ENCODE results near the gene TEX52.
"Not testable (repeated sequence)": the region's sequence is repeated elsewhere in the genome, so short reads cannot be mapped to it uniquely, and the experiment has no call there.

Gene TEX52

DNA sequence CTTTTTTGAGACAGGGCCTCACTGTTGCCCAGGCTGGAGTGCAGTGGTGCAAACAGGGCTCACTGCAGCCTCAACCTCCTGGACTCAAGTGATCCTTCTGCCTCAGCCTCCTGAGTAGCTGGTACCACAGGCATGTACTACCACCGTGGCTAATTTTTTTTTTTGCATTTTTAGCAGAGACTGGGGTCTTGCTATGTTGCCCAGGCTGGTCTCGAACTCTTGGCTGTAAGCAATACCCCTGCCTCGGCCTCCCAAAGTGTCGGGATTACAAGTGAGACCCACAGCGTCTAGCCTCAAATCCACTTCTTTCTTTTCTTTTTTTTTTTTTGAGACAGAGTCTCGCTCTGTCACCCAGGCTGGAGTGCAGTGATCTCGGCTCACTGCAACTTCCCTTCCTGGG lies 6.6 kb upstream of the TEX52 start:
- DNase-seq = not testable (repeated sequence)

DNA sequence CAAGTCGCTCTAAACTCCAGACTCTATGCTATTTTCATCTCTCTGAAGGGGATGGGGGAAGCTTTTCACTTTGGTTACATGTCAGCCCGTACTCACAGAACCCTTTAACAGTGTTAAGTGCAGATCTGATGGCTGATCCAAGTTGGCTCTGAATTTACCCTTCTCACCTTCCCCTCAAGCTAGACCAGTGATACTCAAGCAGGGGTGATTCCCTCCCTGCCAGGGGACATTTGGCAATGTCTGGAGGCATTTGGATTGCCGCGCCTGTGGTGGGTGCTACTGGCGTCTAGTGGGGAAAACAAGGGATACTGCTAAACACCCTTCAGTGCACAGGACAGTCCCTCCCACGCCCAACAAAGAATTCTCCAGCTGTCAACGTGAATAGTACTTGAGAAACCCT lies 6.0 kb upstream of the TEX52 start:
- no peak for DNase-seq

DNA sequence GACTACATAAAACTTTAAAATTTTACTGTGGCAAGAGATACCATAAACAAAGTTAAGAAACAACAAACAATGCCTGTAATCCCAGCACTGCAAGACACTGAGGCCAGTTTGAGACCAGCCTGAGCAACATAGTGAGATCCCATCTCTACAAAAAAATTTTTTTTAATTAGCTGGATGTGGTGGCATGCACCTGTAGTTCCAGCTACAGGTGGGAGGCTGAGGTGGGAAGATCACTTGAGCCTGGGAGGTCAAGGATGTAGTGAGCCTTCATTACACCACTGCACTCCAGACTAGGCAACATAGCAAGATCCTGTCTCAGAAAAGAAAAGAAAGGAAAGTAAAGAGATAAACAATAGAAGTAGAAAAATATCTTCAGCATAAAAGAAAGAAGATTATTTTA lies 3.3 kb upstream of the TEX52 start:
- DNase-seq = no peak

DNA sequence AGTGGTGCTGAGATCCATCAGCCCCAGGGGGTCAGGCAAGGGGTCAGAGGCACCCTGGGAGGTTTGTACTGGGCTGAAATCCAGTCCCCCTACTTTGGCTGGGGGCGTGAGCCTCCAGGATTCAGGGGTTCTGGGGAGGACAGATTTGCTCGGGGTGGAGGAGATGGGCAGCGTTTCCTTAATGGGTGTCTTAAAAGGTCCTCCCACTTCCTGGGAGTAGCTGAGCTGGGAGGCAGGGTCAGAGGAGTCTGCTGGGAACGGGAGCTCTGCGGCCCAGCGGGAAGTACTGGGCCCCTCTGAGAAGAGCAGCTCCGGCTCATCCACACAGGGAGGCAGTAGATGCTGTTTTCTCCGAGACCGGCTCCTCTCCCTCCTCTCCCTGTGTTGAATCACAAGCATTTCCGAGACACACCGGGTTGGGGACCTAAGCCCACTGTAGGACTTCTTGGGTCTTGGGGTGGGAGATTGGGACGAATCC lies 2.1 kb upstream of the TEX52 start:
- no peak for DNase-seq

DNA sequence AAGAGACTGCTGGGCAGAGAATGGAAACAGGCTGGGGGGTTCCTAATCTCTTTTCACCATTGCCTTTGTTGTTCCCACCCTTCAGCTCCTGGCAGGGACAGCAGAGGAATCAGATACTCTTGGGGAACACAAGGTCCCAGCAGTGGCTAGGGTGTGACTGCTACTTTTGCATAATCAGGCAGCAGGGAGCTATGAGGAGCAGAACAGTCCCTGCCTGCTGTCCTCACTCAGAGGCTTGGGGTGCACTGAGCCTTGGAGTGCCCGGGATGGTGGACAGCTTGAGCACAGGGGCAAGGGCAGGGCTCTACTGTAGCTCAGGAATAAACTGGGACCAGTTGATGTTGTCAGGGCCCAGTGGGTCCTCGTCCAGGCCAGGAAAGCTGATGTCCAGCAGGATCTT lies 1.5 kb upstream of the TEX52 start:
- DNase-seq = no peak

DNA sequence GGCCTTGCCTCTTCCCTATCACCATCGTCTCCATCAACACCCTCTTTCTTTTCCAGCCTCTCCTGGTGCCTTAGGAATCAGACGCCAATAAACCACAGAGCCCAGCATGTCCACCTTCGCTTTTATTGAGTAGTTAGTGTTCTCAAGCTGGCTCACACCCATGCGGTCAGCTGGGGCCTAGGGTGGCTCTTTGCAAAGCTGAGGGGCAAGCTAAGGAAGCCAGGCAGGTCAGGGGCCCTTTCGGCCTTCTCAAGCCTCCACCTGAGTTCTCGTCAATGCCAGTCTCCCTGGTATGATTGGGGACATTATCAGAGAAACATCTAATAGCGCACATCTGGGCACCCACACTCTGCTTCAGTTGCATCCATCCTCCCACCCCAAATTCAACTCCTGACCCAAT lies 737 bp upstream of the TEX52 start:
- no peak for DNase-seq

DNA sequence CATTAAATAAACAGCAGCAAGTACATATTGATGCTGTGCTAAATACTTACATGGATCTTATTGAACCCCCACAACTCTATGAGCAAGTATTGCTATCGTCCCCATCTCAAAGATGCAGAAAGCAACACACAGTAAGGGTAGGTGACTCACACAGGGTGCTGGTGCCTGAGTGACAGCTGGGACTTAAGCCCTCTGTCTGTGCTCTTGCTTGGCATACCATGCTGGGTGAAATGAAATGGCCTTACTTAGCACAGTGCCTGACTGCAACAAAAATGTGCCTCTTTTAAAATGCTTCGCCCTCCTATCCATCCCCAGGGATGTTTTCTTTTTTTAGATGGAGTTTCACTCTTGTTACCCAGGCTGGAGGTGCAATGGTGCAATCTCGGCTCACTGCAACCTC lies 788 bp downstream of the TEX52 start:
- DNase-seq = no peak

DNA sequence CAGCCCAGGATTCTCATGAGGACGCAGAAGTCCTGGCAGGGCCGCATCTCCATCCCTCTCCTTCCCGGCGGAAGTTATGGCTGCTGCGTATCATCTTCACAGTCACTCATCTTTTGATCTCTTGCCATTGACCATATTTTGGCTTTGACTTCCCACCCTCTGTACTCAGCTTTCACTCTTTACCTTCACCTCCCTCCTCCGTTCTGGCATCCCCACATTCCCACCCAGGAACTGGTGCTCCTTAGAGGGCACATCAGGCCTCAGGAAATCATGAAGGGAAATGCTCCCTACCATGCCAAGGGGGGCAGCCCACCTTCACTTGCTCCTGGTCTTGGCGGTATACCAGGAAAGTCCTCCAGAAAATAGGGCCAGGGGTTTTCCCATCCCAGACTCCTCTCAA lies 1.3 kb downstream of the TEX52 start:
- DNase-seq = no peak

DNA sequence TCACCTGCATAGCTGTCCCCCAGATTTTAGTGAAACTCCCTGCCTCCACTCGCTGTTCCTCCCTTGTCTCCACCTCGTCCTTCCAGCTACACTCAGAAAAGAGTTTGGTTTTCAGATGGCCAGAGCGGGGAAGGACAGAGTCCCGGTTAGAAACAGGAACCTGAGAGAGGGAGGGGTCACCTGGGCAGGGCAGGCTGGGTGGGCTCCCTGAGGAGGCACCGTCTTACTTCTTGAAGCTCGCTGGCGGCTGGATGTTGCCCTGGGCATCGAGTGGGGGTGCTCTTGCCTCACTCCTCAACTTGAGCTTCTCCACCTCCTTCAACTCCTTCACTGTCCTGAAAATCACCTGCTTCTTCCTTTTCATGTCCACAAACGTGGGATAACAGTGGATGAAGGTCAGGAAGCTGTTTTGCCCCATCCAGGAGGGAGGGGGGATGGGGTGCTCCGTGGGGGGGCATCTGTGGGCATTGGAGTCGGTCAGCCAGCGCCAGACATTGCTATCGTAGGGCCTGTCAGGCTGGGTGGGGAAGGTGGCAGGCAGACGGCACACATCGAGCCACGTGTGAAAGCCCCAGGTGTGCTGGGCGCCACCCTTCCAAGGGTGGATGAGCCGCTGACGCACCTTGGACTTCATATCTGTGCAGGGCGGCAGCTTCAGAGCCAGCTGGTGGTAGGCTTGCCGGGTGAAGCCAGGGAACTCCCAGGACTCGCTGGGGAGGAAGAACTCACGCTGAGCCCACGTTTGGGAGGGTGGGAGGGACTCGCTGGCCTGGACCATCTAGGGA lies 2.0 kb downstream of the TEX52 start:
- DNase-seq = no peak

DNA sequence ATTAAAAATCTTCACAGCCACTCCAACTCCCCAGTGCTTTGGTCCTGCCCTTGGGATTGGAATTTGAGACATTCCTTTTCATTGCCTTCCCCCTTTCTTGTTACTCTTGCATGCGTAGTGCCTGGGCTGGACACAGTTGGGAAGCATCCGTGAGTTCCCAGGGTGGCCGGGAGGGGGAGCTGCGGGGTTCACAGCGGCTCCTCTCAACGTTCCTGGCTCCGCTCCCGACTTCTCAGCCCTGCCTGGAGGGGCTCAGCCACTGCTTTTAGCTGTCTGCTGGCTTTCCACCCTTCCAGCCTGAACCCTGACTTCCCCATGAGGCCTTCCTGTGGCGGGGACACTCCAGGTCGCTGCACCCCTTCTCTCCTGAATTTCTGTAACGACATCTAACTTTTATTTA lies 3.2 kb downstream of the TEX52 start:
- DNase-seq = peak; percentile 41

DNA sequence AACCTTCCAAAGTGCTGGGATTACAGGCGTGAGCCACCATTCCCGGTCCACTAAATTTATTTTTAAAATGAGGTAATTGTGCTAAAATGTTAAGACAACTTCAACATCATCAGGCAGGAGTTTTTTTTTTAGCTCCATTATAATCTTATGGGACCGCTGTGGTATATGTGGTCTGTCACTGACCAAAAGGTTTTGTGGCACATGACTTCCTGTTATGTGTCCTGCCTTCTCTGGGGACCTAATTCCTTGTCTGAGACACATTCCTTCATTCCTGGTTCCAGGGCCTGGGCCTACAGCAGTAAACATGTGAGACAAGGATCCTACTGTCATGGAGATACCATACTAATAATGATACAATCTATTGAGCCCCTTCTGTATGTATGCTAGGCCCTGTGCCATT lies 4.9 kb downstream of the TEX52 start:
- DNase-seq = no peak

DNA sequence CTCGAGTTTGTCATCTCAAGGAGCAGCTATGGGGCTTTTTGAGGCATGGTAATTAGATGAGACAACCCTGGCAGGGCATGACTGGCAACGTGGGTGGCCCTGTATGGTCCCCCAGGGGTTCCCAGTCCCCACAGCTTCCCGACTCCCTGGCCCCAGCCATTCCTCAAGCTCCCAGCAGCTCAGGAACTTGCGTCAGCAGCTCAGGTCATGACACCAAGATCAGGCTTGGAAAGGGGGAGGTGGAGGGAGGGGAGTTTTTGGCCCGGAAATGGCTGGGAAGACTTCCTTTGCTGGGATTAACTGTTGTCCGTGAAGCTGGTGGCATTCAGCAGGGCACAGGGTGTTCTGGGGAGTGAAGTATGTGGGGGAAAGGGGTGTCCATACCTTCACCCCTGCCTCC lies 11.6 kb downstream of the TEX52 start:
- DNase-seq = no peak

DNA sequence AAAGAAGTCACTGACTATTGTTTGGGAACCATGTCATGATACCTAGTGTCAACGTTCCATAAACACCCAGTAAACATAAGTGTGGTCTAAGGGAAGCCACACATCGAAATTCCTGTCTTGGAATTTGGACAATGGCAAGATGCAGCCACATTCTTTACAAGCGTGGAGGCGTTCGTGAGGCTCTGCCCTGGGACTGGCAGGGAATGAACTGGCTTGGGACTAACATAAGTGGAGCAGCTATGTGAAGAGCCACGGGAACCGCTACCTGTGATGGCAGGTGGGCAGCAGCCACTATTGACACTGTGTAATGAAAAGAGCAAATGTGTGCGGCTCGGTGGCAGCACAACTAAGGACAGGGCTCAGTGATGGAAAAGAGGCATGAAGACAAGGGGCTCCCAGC lies 12.1 kb downstream of the TEX52 start:
- DNase-seq = no peak

DNA sequence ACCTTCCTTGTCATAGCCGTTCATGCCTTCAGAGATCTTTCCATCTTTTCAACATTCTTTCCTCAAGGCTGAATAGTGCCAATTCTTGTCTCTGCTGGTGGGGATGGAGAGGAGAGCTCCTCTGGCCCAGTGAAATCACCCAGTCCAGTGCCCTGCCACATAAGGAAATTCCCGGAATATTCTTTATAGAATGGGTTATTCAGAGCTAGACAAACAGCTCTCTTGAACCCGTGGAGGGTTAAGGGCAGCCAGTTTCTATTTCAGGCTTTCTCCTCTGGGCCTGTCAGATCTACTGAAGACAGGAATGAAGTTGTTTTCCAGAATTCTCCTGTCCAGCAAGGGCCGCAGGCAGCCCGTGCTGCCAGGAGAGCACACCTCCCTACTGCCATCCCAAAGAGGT lies 13.9 kb downstream of the TEX52 start:
- no peak for DNase-seq

DNA sequence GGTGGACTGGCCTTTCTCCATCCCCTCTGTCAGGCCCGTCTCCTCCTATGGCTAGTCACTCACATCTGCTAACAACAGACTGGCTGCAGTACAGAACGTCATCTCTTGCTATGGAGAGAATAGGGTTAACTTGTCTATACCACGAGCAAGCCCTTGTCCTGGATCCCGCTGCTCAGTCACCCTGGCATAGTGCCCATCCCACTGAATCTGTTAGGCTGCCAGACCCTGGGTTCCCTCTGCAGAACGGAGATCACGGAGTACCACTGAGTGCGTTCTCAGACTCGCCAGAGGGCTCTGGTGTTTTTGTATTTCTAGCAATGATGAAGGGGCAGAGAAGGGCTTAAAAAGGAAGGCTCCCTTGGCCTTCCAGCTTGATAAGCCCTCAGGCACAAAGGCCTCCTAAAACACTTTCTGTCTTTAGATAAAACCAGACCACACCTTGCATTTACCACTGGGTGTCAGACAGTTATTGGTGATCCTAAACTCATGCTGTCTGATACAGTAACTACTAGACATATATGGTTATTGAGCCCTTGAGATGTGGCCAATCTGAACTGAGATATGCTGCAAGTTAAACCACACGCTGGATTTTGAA lies 15.7 kb downstream of the TEX52 start:
- no peak for DNase-seq

DNA sequence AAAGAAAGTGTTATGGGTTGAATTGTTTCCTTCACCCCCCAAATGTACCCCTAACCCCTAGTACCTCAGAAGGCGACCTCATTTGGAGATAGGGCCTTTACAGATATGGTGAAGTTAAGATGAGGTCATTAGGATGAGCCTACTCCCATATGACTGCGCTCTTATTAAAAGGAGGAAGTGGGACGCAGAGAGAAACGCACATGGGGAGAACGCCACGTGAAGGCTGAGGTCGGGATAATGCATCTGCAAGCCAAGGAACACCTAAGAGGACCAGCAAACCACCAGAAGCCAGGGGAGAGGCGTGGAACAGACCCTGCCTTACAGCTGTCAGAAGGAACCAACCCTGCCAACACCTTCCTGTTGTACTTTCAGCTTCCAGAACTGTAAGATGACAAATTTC lies 20.3 kb downstream of the TEX52 start:
- no peak for DNase-seq

DNA sequence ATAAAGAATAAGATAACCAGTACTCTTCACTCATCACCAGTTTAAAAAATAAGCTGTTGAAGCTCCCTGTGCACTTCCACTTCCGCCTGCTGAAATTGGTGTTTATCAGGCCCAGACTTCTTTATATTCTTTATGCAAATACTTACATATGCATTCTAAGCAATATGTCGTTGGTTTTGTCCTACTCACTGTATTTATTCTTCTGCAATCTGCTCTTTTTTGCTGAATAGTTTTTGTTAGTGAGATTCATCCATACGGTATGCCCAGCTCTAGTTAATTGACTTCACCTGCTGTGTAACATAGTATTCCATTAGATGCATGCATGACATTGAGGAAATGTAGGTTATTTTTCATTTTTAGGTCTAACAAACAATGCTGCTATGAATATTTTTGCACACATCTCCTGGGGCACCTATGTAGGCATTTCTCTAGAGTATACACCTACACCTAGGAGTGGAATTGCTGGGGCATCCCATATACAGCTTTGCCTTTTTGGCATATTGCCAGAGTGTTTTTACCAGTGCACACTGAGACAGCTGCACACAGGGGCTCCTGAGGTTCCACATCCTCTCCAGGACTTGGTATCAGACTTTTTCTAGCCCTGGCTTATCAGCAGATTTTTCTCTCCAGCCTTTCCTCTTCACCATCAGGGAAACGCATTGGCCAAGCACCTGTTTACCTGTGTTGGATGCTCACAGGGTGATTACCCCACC lies 21.0 kb downstream of the TEX52 start:
- DNase-seq = peak; percentile 15

DNA sequence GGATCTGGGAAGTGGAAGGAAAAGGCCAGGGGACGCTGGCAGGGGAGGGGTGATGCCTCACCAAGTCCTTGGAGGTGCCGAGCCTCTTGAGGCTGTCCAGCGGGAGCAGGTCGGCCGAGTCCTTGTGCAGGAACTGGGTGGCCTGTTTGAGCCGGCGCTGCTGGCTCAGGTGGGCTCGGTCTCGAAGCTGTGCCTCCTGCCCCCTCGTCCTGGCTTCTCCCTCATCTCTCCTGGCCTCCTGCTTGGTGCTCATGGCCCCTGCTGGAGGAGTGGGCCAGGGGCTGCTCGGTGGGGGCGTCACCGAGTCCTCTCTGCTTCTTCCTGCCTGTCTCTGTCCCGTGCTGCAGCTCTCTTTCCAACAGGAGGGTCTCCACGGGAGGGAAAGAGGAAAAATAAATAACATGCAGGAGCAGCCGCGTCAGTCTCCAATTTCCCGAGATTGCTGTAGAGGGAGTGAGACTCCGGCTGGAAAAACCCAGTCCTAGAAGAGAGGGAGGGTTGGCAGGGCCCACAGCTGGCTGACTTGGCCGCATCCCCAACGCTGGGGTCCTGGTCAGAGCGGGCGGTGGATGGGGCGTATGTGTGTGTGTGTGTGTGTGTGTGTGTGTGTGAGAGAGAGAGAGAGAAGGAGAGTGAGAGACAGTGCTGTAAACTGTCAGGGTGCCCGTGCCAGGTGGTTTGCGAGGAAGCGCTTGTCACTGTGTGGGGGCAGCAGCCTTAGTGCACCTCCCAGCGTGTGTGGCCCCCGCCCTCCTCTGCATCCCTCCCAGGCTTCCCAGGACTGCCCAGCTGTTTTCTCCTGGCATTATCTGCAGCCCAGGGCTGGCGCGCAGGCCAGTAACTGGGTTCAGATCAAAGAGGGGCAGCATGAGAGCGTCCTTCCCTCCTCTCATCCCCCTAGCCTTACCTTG lies 22.0 kb downstream of the TEX52 start, which contains the start of gene NRIP2:
Gene NRIP2 (minus strand): TSS at position 455 of the 911 bp plus-strand sequence. CDS start 52 bp downstream, at position 403.
- no peak for DNase-seq

DNA sequence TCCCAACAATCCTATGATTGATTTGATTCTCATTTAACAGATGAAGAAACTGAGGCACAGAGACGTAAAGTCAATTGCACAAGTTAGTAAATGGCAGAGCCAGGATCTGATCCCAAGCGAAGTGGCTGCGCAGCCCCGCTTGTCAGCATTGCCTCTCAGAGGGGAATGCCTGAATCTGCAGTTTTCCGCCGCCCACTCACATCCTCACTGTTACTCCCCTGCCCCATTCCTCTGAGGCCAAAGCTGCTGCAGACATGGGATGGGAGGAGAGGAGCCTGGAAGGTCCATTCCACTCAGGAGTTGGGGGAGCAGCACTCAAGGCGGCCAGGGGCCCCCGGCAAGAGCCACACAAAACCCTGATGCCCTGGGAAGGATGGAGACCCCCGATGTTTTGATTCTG lies 23.0 kb downstream of the TEX52 start:
- no peak for DNase-seq

DNA sequence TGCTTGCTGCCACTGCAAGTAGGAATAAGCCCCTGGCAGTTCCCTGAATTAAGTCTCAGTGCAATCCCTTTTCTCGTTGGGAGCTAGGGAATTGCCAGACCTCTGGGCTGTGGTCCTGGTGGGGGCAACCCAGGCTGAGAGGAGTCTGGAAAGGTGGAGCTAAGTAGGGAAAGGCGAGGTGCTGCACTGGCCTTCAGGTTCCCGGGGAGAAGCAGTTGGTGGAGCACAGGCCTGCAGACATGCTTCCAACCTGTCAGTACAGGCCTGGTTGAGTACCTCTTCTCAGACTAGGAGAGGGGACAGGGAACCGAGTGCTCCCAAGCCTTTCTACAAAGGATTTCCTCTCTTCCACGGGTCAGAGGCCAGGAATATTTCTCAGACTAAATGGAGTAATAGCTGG lies 23.5 kb downstream of the TEX52 start:
- no peak for DNase-seq

DNA sequence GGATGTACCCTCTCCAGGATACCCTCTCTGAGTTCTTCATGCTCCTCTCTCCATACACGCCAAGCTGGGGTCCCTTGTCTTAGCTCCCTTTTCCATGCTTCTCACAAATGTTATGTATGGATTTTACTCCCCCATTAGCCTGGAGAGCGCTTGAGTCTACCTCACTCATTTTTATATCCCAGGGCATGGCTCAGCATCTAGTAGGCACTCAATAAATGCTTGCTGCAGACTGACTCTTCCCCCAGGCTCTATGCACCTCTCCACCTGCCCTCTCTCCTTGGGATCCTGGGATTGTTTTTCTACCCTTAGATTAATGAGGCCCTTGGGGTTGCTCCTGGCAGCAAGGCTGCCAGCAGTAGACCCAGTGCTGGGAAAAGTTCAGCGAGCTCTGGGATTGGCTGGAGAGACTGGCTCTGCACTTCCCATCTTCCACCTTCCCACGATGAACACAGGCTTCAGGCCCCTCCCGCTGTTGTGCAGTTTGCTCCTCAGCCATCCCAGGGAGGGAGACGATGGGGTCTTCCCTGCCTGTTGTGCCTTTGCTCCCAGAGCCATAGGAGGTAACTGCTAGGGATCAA lies 24.2 kb downstream of the TEX52 start:
- no peak for DNase-seq

DNA sequence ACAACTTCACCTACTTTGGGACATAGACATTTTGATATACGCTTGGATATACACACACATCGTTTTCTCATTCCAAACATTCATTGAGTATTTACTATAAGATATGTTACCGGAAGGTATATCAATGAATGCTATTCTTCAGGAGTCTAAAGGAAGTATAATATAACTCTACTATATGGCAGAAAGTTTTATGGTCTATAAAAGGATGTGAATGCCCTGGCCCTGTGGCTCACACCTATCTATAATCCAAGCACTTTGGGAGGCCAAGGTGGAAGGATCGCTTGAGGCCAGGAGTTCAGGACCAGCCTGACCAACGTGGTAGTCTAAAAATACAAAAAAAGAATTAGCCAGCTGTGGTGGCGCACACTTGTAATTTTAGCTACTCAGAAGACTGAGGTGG lies 27.6 kb downstream of the TEX52 start:
- no peak for DNase-seq
